Measurements from ENCODE around the gene HGFAC. TPM values are rescaled to one million over a fixed set of nuclear protein-coding genes. Genes with fewer than 3 reads are reported as not detected.

HGFAC gene
- total RNA-seq, 1 experiment from 2014 or later: 0.37 TPM

- no peak overlapping the region for H3T11ph ChIP-seq (ENCODE audit: low read length)
- no peaks in the 10 kb centered on the region for H3K36me3 Mint-ChIP-seq (ENCODE audit: insufficient read depth in 1 of 3, low read depth in 3 of 3)
- no peak overlapping the region for H2AFZ ChIP-seq (ENCODE audit: low read length)
- H3K23me2 ChIP-seq (ENCODE audit: insufficient read length, low read depth, low read length, poor library complexity, severe bottlenecking): no peaks in the 10 kb centered on the region
- DNase-seq: no peak
- H3K23ac ChIP-seq (ENCODE audit: insufficient read length, low read depth, low read length): no peak overlapping the region
- H3K27ac Mint-ChIP-seq: no peak overlapping the region; a peak in 1 of 7 replicates
- H2AK5ac ChIP-seq (ENCODE audit: insufficient read length, low read length): no peak overlapping the region
- H3K9ac ChIP-seq (ENCODE audit: extremely low read depth, insufficient read length, low read length): no peak overlapping the region
- no peaks in the 10 kb centered on the region; a peak in 1 of 5 replicates for H3K9me3 Mint-ChIP-seq
- no peak overlapping the region for H3K4ac ChIP-seq (ENCODE audit: low read depth, low read length)
- peaks cover 16 to 44% of the 10 kb centered on the region in 2 experiments for H3K4me1 Mint-ChIP-seq
- H3K79me2 ChIP-seq (ENCODE audit: insufficient read depth, low read length): no peaks in the 10 kb centered on the region
- no peak overlapping the region for H3K14ac ChIP-seq (ENCODE audit: insufficient read depth, low read length)
- H4K5ac ChIP-seq (ENCODE audit: insufficient read length, low read depth, low read length): no peak overlapping the region
- no peak overlapping the region for H2BK20ac ChIP-seq (ENCODE audit: low read depth, low read length, poor library complexity, severe bottlenecking)
- no peaks in the 10 kb centered on the region for H3K9me3 ChIP-seq (ENCODE audit: control insufficient read depth, low read depth, low read length)
- H3K56ac ChIP-seq (ENCODE audit: insufficient read length, low read depth, low read length): no peak overlapping the region
- TF ChIP-seq CTCF (conservative IDR thresholded peaks at IDR 0.05): no peak
- no peak overlapping the region for H3K18ac ChIP-seq (ENCODE audit: insufficient read length, low read depth, low read length)
- no peak overlapping the region for H4K91ac ChIP-seq (ENCODE audit: insufficient read length, low read depth, low read length)
- no peak overlapping the region for H3K4me2 ChIP-seq (ENCODE audit: insufficient read depth, insufficient read length, low read length)
- H2BK5ac ChIP-seq (ENCODE audit: insufficient read length, low read length): no peak overlapping the region
- no peaks in the 10 kb centered on the region for H4K20me1 ChIP-seq (ENCODE audit: control insufficient read depth, insufficient read depth, insufficient read length)
- H3K27me3 ChIP-seq (ENCODE audit: insufficient read depth, low read length): peaks cover 29% of the 10 kb centered on the region; the same call in 1 of the 2 replicates
- no CpG with 5 or more reads among the region's 25 CpGs for WGBS (ENCODE audit: extremely low coverage, insufficient read length, low lambda C conversion rate)
- no peak overlapping the region for H4K8ac ChIP-seq (replicated peaks; ENCODE audit: insufficient read length, low read depth, low read length)
- H3K4me1 ChIP-seq (ENCODE audit: insufficient read depth, low read length): no peaks in the 10 kb centered on the region; the same call in 1 of the 2 replicates
- H3K79me1 ChIP-seq (ENCODE audit: insufficient read depth, low read depth, low read length, poor library complexity, severe bottlenecking): no peaks in the 10 kb centered on the region
- peaks cover 95% of the 10 kb centered on the region for H3K27me3 Mint-ChIP-seq (ENCODE audit: low read depth)
- H3K4me3 Mint-ChIP-seq: no peak overlapping the region
- no peak overlapping the region for H2BK15ac ChIP-seq (ENCODE audit: low read depth, low read length)
- H2BK120ac ChIP-seq (ENCODE audit: low read depth, low read length, poor library complexity, severe bottlenecking): no peak overlapping the region
- H3K27ac ChIP-seq (ENCODE audit: insufficient read length, low read depth, low read length): no peak overlapping the region
- no peak overlapping the region for H2BK12ac ChIP-seq (ENCODE audit: insufficient read length, low read depth, low read length)
Measured at GRCh38 chr4:3486541-3487540, 45.1 kb downstream of the HGFAC start.

Data from H9 (cell line).